CD4-positive, alpha-beta T cell treated with Interleukin-17A for 4 hours (primary cell): Measurements from ENCODE around the gene MEGF6.

Experiments
- DNase-seq: peaks from one replicate; pipeline ENCODE4 v3.0.0-alpha.2; 2020; ENCODE audit warnings: mixed read lengths

Gene MEGF6

GRCh38 chr1:3611170-3612019, at the start of gene MEGF6:
Gene MEGF6 (minus strand): TSS chr1:3611508. CDS start chr1:3611268, 240 bp downstream.
- DNase-seq, result peak; percentile 93

GRCh38 chr1:3660704-3661103, 49.4 kb upstream of the MEGF6 start:
- DNase-seq, result no peak

GRCh38 chr1:3659093-3659492, 47.8 kb upstream of the MEGF6 start:
- no peak for DNase-seq

GRCh38 chr1:3658231-3658615, 46.9 kb upstream of the MEGF6 start:
- DNase-seq, result no peak

- DNase-seq, result no peak
Measured at GRCh38 chr1:3657578-3658230, 46.4 kb upstream of the MEGF6 start.

GRCh38 chr1:3657096-3657475, 45.8 kb upstream of the MEGF6 start:
- no peak for DNase-seq

GRCh38 chr1:3656450-3657095, 45.3 kb upstream of the MEGF6 start:
- no peak for DNase-seq

GRCh38 chr1:3654549-3655281, 43.4 kb upstream of the MEGF6 start:
- DNase-seq, result no peak

GRCh38 chr1:3653286-3653618, 41.9 kb upstream of the MEGF6 start:
- DNase-seq, result no peak

- no peak for DNase-seq
Measured at GRCh38 chr1:3652548-3653285, 41.4 kb upstream of the MEGF6 start.

GRCh38 chr1:3651930-3652547, 40.7 kb upstream of the MEGF6 start, which contains the start of gene TP73:
Gene TP73 (plus strand): TSS chr1:3652516. CDS start chr1:3682366, 29,850 bp downstream.
- no peak for DNase-seq

GRCh38 chr1:3651026-3651929, 40.0 kb upstream of the MEGF6 start:
- no peak for DNase-seq

- DNase-seq, result no peak
Measured at GRCh38 chr1:3650248-3651025, 39.1 kb upstream of the MEGF6 start.

GRCh38 chr1:3649342-3650247, 38.3 kb upstream of the MEGF6 start, which contains the start of gene WRAP73:
Gene WRAP73 (minus strand): TSS chr1:3650103. CDS start chr1:3649999, 104 bp downstream.
- DNase-seq, result peak; percentile 91

GRCh38 chr1:3646596-3646995, 35.3 kb upstream of the MEGF6 start:
- DNase-seq, result no peak

GRCh38 chr1:3645666-3646355, 34.5 kb upstream of the MEGF6 start:
- no peak for DNase-seq

GRCh38 chr1:3645247-3645646, 33.9 kb upstream of the MEGF6 start:
- DNase-seq, result no peak

- no peak for DNase-seq
Measured at GRCh38 chr1:3644273-3644672, 33.0 kb upstream of the MEGF6 start.
